HG03460 (cell line): Measurements from ENCODE around the gene LONRF3.
"Not testable (repeated sequence)": the region's sequence is repeated elsewhere in the genome, so short reads cannot be mapped to it uniquely, and the experiment has no call there.

Experiments used
- ATAC-seq: cut with Tn5 transposase; IDR thresholded peaks from one replicate; pipeline ENCODE4 v1.9.1; 2021; ENCODE audit not compliant: unreplicated experiment

LONRF3 gene

GRCh38 chrX:118983513-118983912, 9.1 kb downstream of the LONRF3 start:
- no peak for ATAC-seq

DNA sequence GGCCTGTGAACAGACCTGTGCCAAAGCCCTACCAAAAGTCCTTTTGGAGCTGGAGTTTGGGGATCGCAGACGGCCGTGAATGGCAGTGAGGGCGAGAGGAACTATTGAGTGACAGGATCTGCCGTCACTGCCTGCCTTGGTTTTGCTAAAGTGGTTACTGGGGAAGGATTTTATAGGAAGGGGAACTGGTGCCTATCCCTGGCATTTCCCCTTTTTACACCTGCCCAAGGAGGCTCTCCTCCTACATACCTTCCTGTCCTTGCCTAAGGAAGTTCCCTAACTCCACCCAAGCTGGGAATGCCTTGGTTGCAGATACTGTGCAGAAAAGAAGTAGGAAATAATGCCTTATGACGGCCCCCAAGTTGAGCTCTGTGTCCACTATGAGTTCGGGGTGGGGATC, 14.5 kb downstream of the LONRF3 start:
- ATAC-seq: no peak

DNA sequence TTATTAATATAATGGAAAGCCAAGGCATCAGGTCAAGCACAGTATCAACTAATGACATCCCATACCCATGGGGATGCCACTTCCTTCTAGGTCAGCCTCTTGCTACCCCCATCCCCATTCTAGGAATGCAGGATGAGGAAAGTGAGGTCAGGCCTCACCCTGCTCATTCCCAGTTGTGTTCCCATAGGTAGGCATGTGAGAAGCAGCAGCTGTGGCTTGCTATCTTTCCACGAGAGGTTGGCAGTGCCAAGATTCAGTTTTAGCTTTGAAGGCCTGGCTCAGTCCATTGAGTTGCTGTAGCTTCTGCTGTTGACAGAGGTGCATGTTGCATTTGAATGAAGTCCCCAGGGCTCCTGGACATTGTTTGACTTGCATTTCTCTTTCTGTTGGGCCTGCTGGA, 15.5 kb downstream of the LONRF3 start:
- no peak for ATAC-seq

DNA sequence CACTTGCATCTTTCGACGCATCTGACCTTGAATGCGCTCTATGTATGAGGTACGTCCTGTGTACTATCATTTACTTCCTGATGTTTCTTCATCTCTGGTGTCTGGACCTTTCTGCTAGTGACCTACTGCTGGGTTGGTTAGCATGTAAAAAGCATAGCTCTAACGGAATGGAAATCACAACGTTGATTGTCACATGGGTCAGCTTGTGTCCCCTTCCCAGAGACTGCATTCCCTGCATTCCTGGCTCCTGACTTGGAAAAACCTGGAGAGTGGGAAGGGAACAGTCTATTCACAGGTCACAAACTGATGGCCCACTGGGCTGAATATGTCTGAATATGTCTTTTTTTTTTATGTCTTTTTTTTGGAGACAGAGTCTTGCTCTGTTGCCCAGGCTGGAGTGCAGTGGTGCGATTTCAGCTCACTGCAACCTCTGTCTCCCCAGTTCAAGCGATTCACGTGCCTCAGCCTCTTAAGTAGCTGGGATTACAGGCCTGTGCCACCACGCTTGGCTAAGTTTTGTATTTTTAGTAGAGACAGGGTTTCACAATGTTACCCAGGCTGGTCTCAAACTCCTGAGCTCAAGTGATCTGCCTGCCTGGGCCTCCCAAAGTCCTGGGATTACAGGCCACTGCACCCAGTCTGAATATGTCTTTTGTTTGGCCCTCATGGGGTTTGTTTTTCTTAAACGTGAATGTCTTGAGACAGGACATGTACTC, 16.3 kb downstream of the LONRF3 start:
- no peak for ATAC-seq

- not testable (repeated sequence) for ATAC-seq
These were observed 18.2 kb downstream of the LONRF3 start for GRCh38 chrX:118992441-118993121.

GRCh38 chrX:119003462-119003861, 29.0 kb downstream of the LONRF3 start:
- ATAC-seq: no peak

DNA sequence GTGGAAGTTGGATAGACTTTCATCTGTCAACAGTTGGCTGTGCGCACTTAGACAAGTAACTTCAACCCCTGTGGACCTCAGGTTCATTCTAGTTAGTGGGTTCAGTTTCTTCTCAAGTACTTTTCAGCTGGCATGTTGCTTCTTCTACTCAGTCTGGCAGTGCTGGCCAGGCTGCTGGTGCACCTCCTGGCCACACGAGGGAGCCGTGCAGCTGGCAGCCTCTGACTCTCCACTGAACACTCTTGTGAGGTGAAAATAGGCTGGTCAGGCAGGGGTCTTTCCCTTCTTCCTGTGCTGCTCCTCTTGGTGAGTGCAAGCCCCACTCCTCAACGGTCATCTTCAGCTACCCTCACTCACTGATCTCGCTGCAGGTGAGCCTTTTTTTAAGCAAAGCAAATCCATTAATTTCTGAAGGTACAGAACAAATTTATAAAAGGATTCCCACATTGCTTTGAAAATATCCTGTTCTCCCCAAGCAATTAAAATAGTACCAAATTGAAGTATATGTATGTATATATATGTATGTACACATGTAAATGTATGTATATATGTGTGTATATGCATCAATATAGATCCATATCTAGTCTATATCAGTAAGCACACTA, 30.6 kb downstream of the LONRF3 start:
- peak; percentile 52 for ATAC-seq

GRCh38 chrX:119007189-119007770, 32.9 kb downstream of the LONRF3 start:
- no peak for ATAC-seq

GRCh38 chrX:119008110-119008744, 33.8 kb downstream of the LONRF3 start:
- ATAC-seq: no peak

GRCh38 chrX:119009071-119009470, 34.7 kb downstream of the LONRF3 start:
- ATAC-seq: no peak

GRCh38 chrX:119010491-119010890, 36.1 kb downstream of the LONRF3 start:
- ATAC-seq: no peak

DNA sequence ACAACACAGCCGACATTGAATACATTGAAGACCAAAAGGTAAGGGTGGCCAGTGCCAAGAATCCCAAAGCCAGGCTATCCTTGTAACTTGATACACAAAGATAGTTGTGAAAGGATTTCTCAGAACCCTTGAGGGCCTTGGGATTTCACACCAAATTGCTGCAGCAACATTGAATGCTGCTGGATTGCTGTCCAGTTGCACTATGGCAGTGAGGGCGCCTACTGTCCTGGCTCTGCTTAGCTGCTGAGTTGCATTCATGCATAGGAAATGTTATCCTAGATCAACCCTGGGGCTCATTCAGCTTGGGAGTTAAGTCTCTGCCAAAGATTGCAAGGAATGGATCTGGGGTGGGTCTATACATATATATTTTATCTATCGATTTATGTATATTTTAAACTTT, 38.7 kb downstream of the LONRF3 start:
- no peak for ATAC-seq

GRCh38 chrX:119015407-119016237, 41.2 kb downstream of the LONRF3 start:
- peak; percentile 87 for ATAC-seq

DNA sequence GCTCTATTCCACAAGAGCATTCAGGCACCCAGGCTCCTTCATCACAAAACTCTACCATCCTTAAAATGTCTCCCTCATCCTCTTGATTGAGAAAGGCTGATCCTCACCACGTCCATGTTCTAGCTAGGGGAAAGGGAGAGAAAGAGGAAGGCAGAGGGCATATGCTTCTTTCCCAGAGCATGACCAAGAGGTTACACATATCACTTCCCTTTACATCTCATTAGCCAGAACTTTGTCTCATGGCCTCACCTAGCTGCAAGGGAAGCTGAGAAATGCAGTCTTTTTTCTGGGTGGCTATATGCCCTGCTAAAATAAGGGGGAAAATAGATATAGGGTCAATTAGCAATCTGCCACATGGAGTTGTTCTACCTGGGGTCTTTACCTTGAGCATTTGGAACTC, 42.7 kb downstream of the LONRF3 start:
- no peak for ATAC-seq

GRCh38 chrX:119025900-119026299, 51.5 kb downstream of the LONRF3 start:
- no peak for ATAC-seq

GRCh38 chrX:119026344-119026743, 51.9 kb downstream of the LONRF3 start:
- not testable (repeated sequence) for ATAC-seq

DNA sequence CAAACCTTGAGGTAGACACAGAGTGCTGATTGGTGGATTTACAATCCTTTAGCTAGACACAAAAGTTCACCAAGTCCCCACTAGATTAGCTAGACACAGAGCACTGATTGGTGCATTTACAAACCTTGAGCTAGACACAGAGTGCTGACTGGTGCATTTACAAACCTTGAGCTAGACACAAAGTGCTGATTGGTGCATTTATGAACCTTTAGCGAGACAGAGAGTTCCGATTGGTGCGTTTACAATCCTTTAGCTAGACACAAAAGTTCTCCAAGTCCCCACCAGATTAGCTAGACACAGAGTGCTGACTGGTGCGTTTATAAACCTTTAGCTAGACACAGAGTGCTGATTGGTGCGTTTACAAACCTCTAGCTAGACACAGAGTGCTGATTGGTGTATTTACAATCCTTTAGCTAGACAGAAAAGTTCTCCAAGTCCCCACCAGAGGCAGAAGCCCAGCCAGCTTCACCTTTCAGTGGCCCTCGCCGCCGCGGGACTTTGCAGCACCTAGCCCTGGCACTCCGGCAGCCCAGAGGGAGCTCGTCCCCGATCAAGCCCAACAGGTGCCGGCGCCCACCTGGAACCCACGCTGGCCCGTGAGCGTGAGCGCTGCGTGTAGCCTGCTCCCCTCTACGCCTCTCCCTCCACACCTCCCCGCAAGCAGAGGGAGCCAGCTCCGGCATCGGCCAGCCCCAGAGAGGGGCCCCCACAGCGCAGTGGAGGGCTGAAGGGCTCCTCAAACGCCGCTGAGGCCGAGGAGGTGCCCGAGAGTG, 53.7 kb downstream of the LONRF3 start:
- ATAC-seq: not testable (repeated sequence)

- ATAC-seq: no peak
These were observed 54.4 kb downstream of the LONRF3 start for GRCh38 chrX:119028733-119029330.

DNA sequence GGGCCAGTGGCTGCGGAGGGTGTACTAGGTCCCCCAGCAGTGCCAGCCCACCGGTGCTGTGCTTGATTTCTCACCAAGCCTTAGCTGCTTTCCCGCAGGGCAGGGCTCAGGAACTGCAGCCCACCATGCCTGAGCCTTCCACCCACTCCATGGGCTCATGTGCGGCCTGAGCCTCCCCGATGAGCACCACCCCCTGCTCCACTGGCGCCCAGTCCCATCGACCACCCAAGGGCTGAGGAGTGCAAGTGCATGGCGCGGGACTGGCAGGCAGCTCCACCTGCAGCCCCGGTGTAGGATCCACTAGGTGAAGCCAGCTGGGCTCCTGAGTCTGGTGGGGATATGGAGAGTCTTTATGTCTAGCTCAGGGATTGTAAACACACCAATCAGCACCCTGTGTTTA, 55.2 kb downstream of the LONRF3 start:
- not testable (repeated sequence) for ATAC-seq
